Keratinocyte (primary cell): ENCODE results near the gene AKR1C8.

ENCODE experiments used
- EZH2 ChIP-seq: IDR thresholded peaks from one replicate; pipeline ENCODE4 v1.6.1; 2012; ENCODE audit warnings: inconsistent platforms, mild to moderate bottlenecking, low read length, moderate library complexity
- TF ChIP-seq, protein P1 (sequence below), 3 experiments: IDR thresholded peaks in 1 of 3; conservative IDR thresholded peaks in 1 of 3; optimal IDR thresholded peaks in 1 of 3; 2 replicates in 2 of 3; 3 replicates in 1 of 3; pipeline versions ENCODE3 to v1.5.1; 2011; ENCODE audit warnings: low read length in 3 of 3, mild to moderate bottlenecking in 3 of 3, moderate library complexity in 2 of 3, control low read depth in 1 of 3, inconsistent platforms in 1 of 3; ENCODE audit not compliant: insufficient read depth in 2 of 3; ENCODE audit errors: extremely low read depth in 1 of 3

DNA sequence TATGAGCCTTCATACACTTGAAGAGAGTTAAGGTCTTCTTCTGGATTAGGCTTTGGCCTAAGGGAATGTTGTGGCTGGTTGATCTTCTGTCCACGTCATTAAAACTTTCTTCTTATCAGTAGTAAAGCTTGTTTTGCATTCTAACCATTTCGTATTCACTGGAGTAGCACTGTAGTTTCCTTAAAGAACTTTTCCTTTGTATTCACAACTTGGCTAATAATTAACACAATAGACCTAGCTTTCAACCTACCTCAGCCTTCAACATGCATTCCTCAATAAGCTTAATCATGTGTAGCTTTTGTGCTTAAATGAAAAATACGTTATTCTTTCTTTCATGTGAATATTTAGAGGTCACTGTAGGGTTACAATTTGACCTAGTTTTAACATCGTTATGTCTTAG is 42.8 kb downstream of the AKR1C8 start:
- TF ChIP-seq, protein P1, sequence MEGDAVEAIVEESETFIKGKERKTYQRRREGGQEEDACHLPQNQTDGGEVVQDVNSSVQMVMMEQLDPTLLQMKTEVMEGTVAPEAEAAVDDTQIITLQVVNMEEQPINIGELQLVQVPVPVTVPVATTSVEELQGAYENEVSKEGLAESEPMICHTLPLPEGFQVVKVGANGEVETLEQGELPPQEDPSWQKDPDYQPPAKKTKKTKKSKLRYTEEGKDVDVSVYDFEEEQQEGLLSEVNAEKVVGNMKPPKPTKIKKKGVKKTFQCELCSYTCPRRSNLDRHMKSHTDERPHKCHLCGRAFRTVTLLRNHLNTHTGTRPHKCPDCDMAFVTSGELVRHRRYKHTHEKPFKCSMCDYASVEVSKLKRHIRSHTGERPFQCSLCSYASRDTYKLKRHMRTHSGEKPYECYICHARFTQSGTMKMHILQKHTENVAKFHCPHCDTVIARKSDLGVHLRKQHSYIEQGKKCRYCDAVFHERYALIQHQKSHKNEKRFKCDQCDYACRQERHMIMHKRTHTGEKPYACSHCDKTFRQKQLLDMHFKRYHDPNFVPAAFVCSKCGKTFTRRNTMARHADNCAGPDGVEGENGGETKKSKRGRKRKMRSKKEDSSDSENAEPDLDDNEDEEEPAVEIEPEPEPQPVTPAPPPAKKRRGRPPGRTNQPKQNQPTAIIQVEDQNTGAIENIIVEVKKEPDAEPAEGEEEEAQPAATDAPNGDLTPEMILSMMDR (optimal IDR thresholded peaks at IDR 0.05 in 1 of 3, IDR thresholded peaks at IDR 0.05 in 1 of 3, conservative IDR thresholded peaks at IDR 0.05 in 1 of 3; ENCODE audit: extremely low read depth in 1 of 3, insufficient read depth in 2 of 3, low read length in 3 of 3), result no peak
- TF ChIP-seq EZH2, result no peak
